ENCODE data around the gene RNASE4.

GRCh38 chr14:20652996-20653975 lies 31.1 kb upstream of the RNASE4 start:
- no peak for TF ChIP-seq TAF1 (IDR thresholded peaks at IDR 0.05; ENCODE audit: borderline replicate concordance, low read depth, low read length)
- TF ChIP-seq CTCF (IDR thresholded peaks at IDR 0.05) = no peak
- TF ChIP-seq EP300 (IDR thresholded peaks at IDR 0.05; ENCODE audit: borderline replicate concordance in 1 of 2, low read depth in 1 of 2, low read length in 1 of 2) = no peak
- no peak for TF ChIP-seq REST (IDR thresholded peaks at IDR 0.05; ENCODE audit: low read depth, low read length)
- TF ChIP-seq USF2 (IDR thresholded peaks at IDR 0.05; ENCODE audit: borderline replicate concordance, low read depth, low read length) = no peak
- TF ChIP-seq ELF1 (IDR thresholded peaks at IDR 0.05) = no peak
- no peak for TF ChIP-seq POLR2AphosphoS5 (IDR thresholded peaks at IDR 0.05; ENCODE audit: low read depth, low read length)
- TF ChIP-seq JUND (IDR thresholded peaks at IDR 0.05) = no peak
- no peak for TF ChIP-seq EZH2phosphoT487 (IDR thresholded peaks at IDR 0.05; ENCODE audit: borderline replicate concordance, low read depth)
- peak; percentile 41; the same call in 1 of the 2 replicates for TF ChIP-seq TEAD4 (IDR thresholded peaks at IDR 0.05; ENCODE audit: borderline replicate concordance, insufficient read depth)
- no peak for TF ChIP-seq CHD2 (IDR thresholded peaks at IDR 0.05; ENCODE audit: low read length, partially characterized antibody)
- TF ChIP-seq MAX (IDR thresholded peaks at IDR 0.05; ENCODE audit: low read depth) = no peak
- TF ChIP-seq NFIC (IDR thresholded peaks at IDR 0.05; ENCODE audit: borderline replicate concordance) = no peak
- TF ChIP-seq ZBTB33 (IDR thresholded peaks at IDR 0.05; ENCODE audit: borderline replicate concordance, low read depth) = no peak
